ENCODE results near the gene SCN8A. TPM values are rescaled to one million over a fixed set of nuclear protein-coding genes. Genes with fewer than 3 reads are reported as not detected.

SCN8A gene
- total RNA-seq, 1 donor from 2014 or later: 5.0 TPM

- Mint-ChIP-seq H3K9me3 (ENCODE audit: unreplicated experiment) (no peaks in the 10 kb centered on the region), H3K27ac (ENCODE audit: unreplicated experiment) (no peak overlapping the region), H3K4me3 (ENCODE audit: unreplicated experiment) (no peak overlapping the region), H3K4me1 (ENCODE audit: unreplicated experiment) (peaks cover 10% of the 10 kb centered on the region), H3K36me3 (ENCODE audit: low read depth, unreplicated experiment) (peaks cover 28% of the 10 kb centered on the region), H3K27me3 (ENCODE audit: unreplicated experiment) (peaks cover 12% of the 10 kb centered on the region)
- no peak for DNase-seq (ENCODE audit: low spot score)
- TF ChIP-seq CTCF (IDR thresholded peaks at IDR 0.05; ENCODE audit: unreplicated experiment): no peak
These were observed 247.0 kb downstream of the SCN8A start for GRCh38 chr12:51838036-51838435.

- no peak for DNase-seq (ENCODE audit: low spot score)
- Mint-ChIP-seq H3K27me3 (ENCODE audit: unreplicated experiment) (peaks cover 10% of the 10 kb centered on the region), H3K9me3 (ENCODE audit: unreplicated experiment) (no peaks in the 10 kb centered on the region), H3K36me3 (ENCODE audit: low read depth, unreplicated experiment) (peaks cover 23% of the 10 kb centered on the region), H3K4me3 (ENCODE audit: unreplicated experiment) (no peak overlapping the region), H3K27ac (ENCODE audit: unreplicated experiment) (peak overlapping the region; percentile 18), H3K4me1 (ENCODE audit: unreplicated experiment) (peaks cover 6% of the 10 kb centered on the region)
- TF ChIP-seq CTCF (IDR thresholded peaks at IDR 0.05; ENCODE audit: unreplicated experiment): no peak
These were observed 247.7 kb downstream of the SCN8A start for GRCh38 chr12:51838762-51839161.

- DNase-seq (ENCODE audit: low spot score): no peak
- no peak overlapping the region for H3K4me3 Mint-ChIP-seq (ENCODE audit: unreplicated experiment)
- peaks cover 4% of the 10 kb centered on the region for H3K4me1 Mint-ChIP-seq (ENCODE audit: unreplicated experiment)
- no peaks in the 10 kb centered on the region for H3K9me3 Mint-ChIP-seq (ENCODE audit: unreplicated experiment)
- H3K27ac Mint-ChIP-seq (ENCODE audit: unreplicated experiment): peak overlapping the region; percentile 18
- peaks cover 7% of the 10 kb centered on the region for H3K27me3 Mint-ChIP-seq (ENCODE audit: unreplicated experiment)
- peaks cover 27% of the 10 kb centered on the region for H3K36me3 Mint-ChIP-seq (ENCODE audit: low read depth, unreplicated experiment)
- TF ChIP-seq CTCF (IDR thresholded peaks at IDR 0.05; ENCODE audit: unreplicated experiment): no peak
These were observed 248.4 kb downstream of the SCN8A start for GRCh38 chr12:51839310-51839947.

- TF ChIP-seq CTCF (IDR thresholded peaks at IDR 0.05; ENCODE audit: unreplicated experiment): no peak
- Mint-ChIP-seq H3K36me3 (ENCODE audit: low read depth, unreplicated experiment) (peaks cover 28% of the 10 kb centered on the region), H3K4me3 (ENCODE audit: unreplicated experiment) (no peak overlapping the region), H3K27ac (ENCODE audit: unreplicated experiment) (no peak overlapping the region), H3K27me3 (ENCODE audit: unreplicated experiment) (peaks cover 10% of the 10 kb centered on the region), H3K9me3 (ENCODE audit: unreplicated experiment) (no peaks in the 10 kb centered on the region), H3K4me1 (ENCODE audit: unreplicated experiment) (peaks cover 2% of the 10 kb centered on the region)
- no peak for DNase-seq (ENCODE audit: low spot score)
These were observed 249.9 kb downstream of the SCN8A start for GRCh38 chr12:51840966-51841365.

- H3K27ac Mint-ChIP-seq (ENCODE audit: unreplicated experiment): no peak overlapping the region
- H3K4me1 Mint-ChIP-seq (ENCODE audit: unreplicated experiment): peaks cover 6% of the 10 kb centered on the region
- peaks cover 28% of the 10 kb centered on the region for H3K36me3 Mint-ChIP-seq (ENCODE audit: low read depth, unreplicated experiment)
- H3K27me3 Mint-ChIP-seq (ENCODE audit: unreplicated experiment): peaks cover 15% of the 10 kb centered on the region
- no peak for TF ChIP-seq CTCF (IDR thresholded peaks at IDR 0.05; ENCODE audit: unreplicated experiment)
- H3K4me3 Mint-ChIP-seq (ENCODE audit: unreplicated experiment): no peak overlapping the region
- no peak for DNase-seq (ENCODE audit: low spot score)
- no peaks in the 10 kb centered on the region for H3K9me3 Mint-ChIP-seq (ENCODE audit: unreplicated experiment)
These were observed 250.7 kb downstream of the SCN8A start for GRCh38 chr12:51841727-51842126.
